ENCODE results near the gene NUDT14. TPM values are rescaled to one million over a fixed set of nuclear protein-coding genes. Genes with fewer than 3 reads are reported as not detected.

The NUDT14 gene
- total RNA-seq, 2 donors from 2014 or later = 43.4 to 59.5 TPM

- H3K4me3 Mint-ChIP-seq = no peak overlapping the region
- Histone ChIP-seq H3K27me3 (ENCODE audit: control insufficient read depth, insufficient read depth, low read length, poor library complexity, severe bottlenecking) (no peaks in the 10 kb centered on the region), H3K27ac (ENCODE audit: low read depth, low read length) (no peak overlapping the region), H3K4me3 (ENCODE audit: low read length) (no peak overlapping the region), H3K36me3 (ENCODE audit: control insufficient read depth, insufficient read depth, low read length) (no peaks in the 10 kb centered on the region), H3K4me1 (ENCODE audit: control insufficient read depth, insufficient read depth, low read length) (no peaks in the 10 kb centered on the region), H3K9ac (ENCODE audit: extremely low read depth, low read length, poor library complexity, severe bottlenecking) (no peak overlapping the region), H3K9me3 (ENCODE audit: control insufficient read depth, low read length) (no peaks in the 10 kb centered on the region)
- peaks cover 7% of the 10 kb centered on the region for H3K9me3 Mint-ChIP-seq
- no peak for TF ChIP-seq CTCF (conservative IDR thresholded peaks at IDR 0.05)
- H3K27ac Mint-ChIP-seq = no peak overlapping the region
- H3K36me3 Mint-ChIP-seq (ENCODE audit: low read depth) = peaks cover 15% of the 10 kb centered on the region
- no peaks in the 10 kb centered on the region for H3K4me1 Mint-ChIP-seq
- 94 to 96% methylated on average over 10 to 28 of the region's 28 CpGs for WGBS, 2 experiments (ENCODE audit: insufficient coverage in 1 of 2, insufficient read length in 1 of 2)
- H3K27me3 Mint-ChIP-seq (ENCODE audit: insufficient read depth) = no peaks in the 10 kb centered on the region
- DNase-seq = peak; percentile 36
These were observed 35.5 kb downstream of the NUDT14 start for GRCh38 chr14:105145381-105146180.

GRCh38 chr14:105144666-105145380, 36.3 kb downstream of the NUDT14 start:
- peaks cover 7% of the 10 kb centered on the region for H3K9me3 ChIP-seq (ENCODE audit: control insufficient read depth, low read length)
- H3K27me3 Mint-ChIP-seq (ENCODE audit: insufficient read depth) = no peaks in the 10 kb centered on the region
- no peak overlapping the region for H3K4me3 Mint-ChIP-seq
- DNase-seq = peak; percentile 48
- peak; percentile 42 for TF ChIP-seq CTCF (conservative IDR thresholded peaks at IDR 0.05)
- no peak overlapping the region for H3K9ac ChIP-seq (ENCODE audit: extremely low read depth, low read length, poor library complexity, severe bottlenecking)
- H3K27ac Mint-ChIP-seq = no peak overlapping the region
- H3K4me1 Mint-ChIP-seq = no peaks in the 10 kb centered on the region
- no peaks in the 10 kb centered on the region for H3K27me3 ChIP-seq (ENCODE audit: control insufficient read depth, insufficient read depth, low read length, poor library complexity, severe bottlenecking)
- no peaks in the 10 kb centered on the region for H3K4me1 ChIP-seq (ENCODE audit: control insufficient read depth, insufficient read depth, low read length)
- no peak overlapping the region for H3K4me3 ChIP-seq (ENCODE audit: low read length)
- no peaks in the 10 kb centered on the region for H3K36me3 ChIP-seq (ENCODE audit: control insufficient read depth, insufficient read depth, low read length)
- H3K36me3 Mint-ChIP-seq (ENCODE audit: low read depth) = peaks cover 18% of the 10 kb centered on the region
- WGBS, 2 experiments (ENCODE audit: insufficient coverage in 1 of 2, insufficient read length in 1 of 2) = 92 to 97% methylated on average over 27 to 32 of the region's 32 CpGs
- no peak overlapping the region for H3K27ac ChIP-seq (ENCODE audit: low read depth, low read length)
- H3K9me3 Mint-ChIP-seq = peaks cover 12% of the 10 kb centered on the region

- Mint-ChIP-seq H3K4me3 (no peak overlapping the region), H3K4me1 (no peaks in the 10 kb centered on the region), H3K36me3 (ENCODE audit: low read depth) (peaks cover 18% of the 10 kb centered on the region), H3K9me3 (peaks cover 16% of the 10 kb centered on the region), H3K27me3 (ENCODE audit: insufficient read depth) (no peaks in the 10 kb centered on the region), H3K27ac (no peak overlapping the region)
- no peak for TF ChIP-seq CTCF (conservative IDR thresholded peaks at IDR 0.05)
- H3K27ac ChIP-seq (ENCODE audit: low read depth, low read length) = no peak overlapping the region
- no peaks in the 10 kb centered on the region for H3K27me3 ChIP-seq (ENCODE audit: control insufficient read depth, insufficient read depth, low read length, poor library complexity, severe bottlenecking)
- no peaks in the 10 kb centered on the region for H3K36me3 ChIP-seq (ENCODE audit: control insufficient read depth, insufficient read depth, low read length)
- H3K4me3 ChIP-seq (ENCODE audit: low read length) = no peak overlapping the region
- no peak overlapping the region for H3K9ac ChIP-seq (ENCODE audit: extremely low read depth, low read length, poor library complexity, severe bottlenecking)
- no peaks in the 10 kb centered on the region for H3K4me1 ChIP-seq (ENCODE audit: control insufficient read depth, insufficient read depth, low read length)
- DNase-seq = no peak
- 92 to 100% methylated on average over 2 to 13 of the region's 16 CpGs for WGBS, 2 experiments (ENCODE audit: insufficient coverage in 1 of 2, insufficient read length in 1 of 2)
- H3K9me3 ChIP-seq (ENCODE audit: control insufficient read depth, low read length) = peaks cover 7% of the 10 kb centered on the region
These were observed 37.0 kb downstream of the NUDT14 start for GRCh38 chr14:105144026-105144665.
